ENCODE data around the gene UGT1A10. TPM values are rescaled to one million over a fixed set of nuclear protein-coding genes. Genes with fewer than 3 reads are reported as not detected.
"Not testable (repeated sequence)": the region's sequence is repeated elsewhere in the genome, so short reads cannot be mapped to it uniquely, and the experiment has no call there.

UGT1A10 gene
- not detected for total RNA-seq

GRCh38 chr2:233636306-233636705 lies at the start of gene UGT1A10:
Gene UGT1A10 (plus strand): TSS chr2:233636448. CDS start chr2:233636523, 75 bp downstream.
- H3K9me3 Mint-ChIP-seq; H3K4me3 Mint-ChIP-seq; H3K36me3 Mint-ChIP-seq (ENCODE audit: insufficient read depth in 2 of 2); DNase-seq; H3K4me1 Mint-ChIP-seq (ENCODE audit: low read depth); H3K27ac Mint-ChIP-seq; ATAC-seq (replicated peaks in 1 of 2): not testable (repeated sequence)
- H3K27me3 Mint-ChIP-seq (ENCODE audit: low read depth): peaks cover 21% of the 10 kb centered on the region

GRCh38 chr2:233588400-233588799 lies 47.8 kb upstream of the UGT1A10 start:
- Mint-ChIP-seq H3K27ac (no peak overlapping the region), H3K4me1 (ENCODE audit: low read depth) (peaks cover 3% of the 10 kb centered on the region), H3K27me3 (ENCODE audit: low read depth) (peaks cover 25% of the 10 kb centered on the region), H3K36me3 (ENCODE audit: insufficient read depth in 2 of 2) (peaks cover 0 to 1% of the 10 kb centered on the region in 2 donors), H3K4me3 (no peak overlapping the region), H3K9me3 (no peaks in the 10 kb centered on the region)
- DNase-seq (no peak), ATAC-seq (replicated peaks in 1 of 2) (no peak)

GRCh38 chr2:233592706-233593105 lies 43.5 kb upstream of the UGT1A10 start:
- H3K4me3 Mint-ChIP-seq; H3K9me3 Mint-ChIP-seq; H3K27ac Mint-ChIP-seq; ATAC-seq (replicated peaks in 1 of 2); H3K4me1 Mint-ChIP-seq (ENCODE audit: low read depth); DNase-seq; H3K36me3 Mint-ChIP-seq (ENCODE audit: insufficient read depth in 2 of 2): not testable (repeated sequence)
- H3K27me3 Mint-ChIP-seq (ENCODE audit: low read depth): peaks cover 20% of the 10 kb centered on the region

- H3K4me1 Mint-ChIP-seq (ENCODE audit: low read depth): peaks cover 3% of the 10 kb centered on the region
These were observed 43.0 kb upstream of the UGT1A10 start for GRCh38 chr2:233593201-233593600.

GRCh38 chr2:233597522-233597921 lies 38.7 kb upstream of the UGT1A10 start:
- Mint-ChIP-seq H3K9me3 (no peaks in the 10 kb centered on the region), H3K27me3 (ENCODE audit: low read depth) (peaks cover 22% of the 10 kb centered on the region), H3K36me3 (ENCODE audit: insufficient read depth in 2 of 2) (no peaks in the 10 kb centered on the region), H3K27ac (no peak overlapping the region), H3K4me3 (no peak overlapping the region), H3K4me1 (ENCODE audit: low read depth) (peaks cover 3% of the 10 kb centered on the region)
- DNase-seq: no peak
- no peak for ATAC-seq (replicated peaks in 1 of 2)

More at GRCh38 chr2:233593201-233593600, 43.0 kb upstream of the UGT1A10 start:
- no peak overlapping the region for H3K27ac Mint-ChIP-seq
- DNase-seq: no peak
- no peak for ATAC-seq (replicated peaks in 1 of 2)
- H3K36me3 Mint-ChIP-seq (ENCODE audit: insufficient read depth in 2 of 2): no peaks in the 10 kb centered on the region
- H3K9me3 Mint-ChIP-seq: no peaks in the 10 kb centered on the region
- H3K4me3 Mint-ChIP-seq: no peak overlapping the region
- peaks cover 19% of the 10 kb centered on the region for H3K27me3 Mint-ChIP-seq (ENCODE audit: low read depth)

GRCh38 chr2:233598952-233599351 lies 37.3 kb upstream of the UGT1A10 start:
- no peak for DNase-seq
- Mint-ChIP-seq H3K4me3 (no peak overlapping the region), H3K36me3 (ENCODE audit: insufficient read depth in 2 of 2) (peaks cover 0 to 2% of the 10 kb centered on the region in 2 donors), H3K27me3 (ENCODE audit: low read depth) (peaks cover 19% of the 10 kb centered on the region), H3K4me1 (ENCODE audit: low read depth) (no peaks in the 10 kb centered on the region), H3K9me3 (no peaks in the 10 kb centered on the region), H3K27ac (no peak overlapping the region)
- ATAC-seq (replicated peaks in 1 of 2): no peak

GRCh38 chr2:233600386-233600785 lies 35.9 kb upstream of the UGT1A10 start:
- Mint-ChIP-seq H3K4me1 (ENCODE audit: low read depth) (no peaks in the 10 kb centered on the region), H3K36me3 (ENCODE audit: insufficient read depth in 2 of 2) (peaks cover 0 to 2% of the 10 kb centered on the region in 2 donors), H3K27ac (no peak overlapping the region), H3K4me3 (no peak overlapping the region), H3K27me3 (ENCODE audit: low read depth) (peaks cover 11% of the 10 kb centered on the region), H3K9me3 (no peaks in the 10 kb centered on the region)
- DNase-seq (no peak), ATAC-seq (replicated peaks in 1 of 2) (no peak)

GRCh38 chr2:233602076-233602475 lies 34.2 kb upstream of the UGT1A10 start:
- no peak for DNase-seq
- Mint-ChIP-seq H3K9me3 (no peaks in the 10 kb centered on the region), H3K27me3 (ENCODE audit: low read depth) (peaks cover 11% of the 10 kb centered on the region), H3K36me3 (ENCODE audit: insufficient read depth in 2 of 2) (peaks cover 0 to 2% of the 10 kb centered on the region in 2 donors), H3K4me1 (ENCODE audit: low read depth) (no peaks in the 10 kb centered on the region), H3K4me3 (no peak overlapping the region), H3K27ac (no peak overlapping the region)
- ATAC-seq (replicated peaks in 1 of 2): no peak

- peaks cover 11% of the 10 kb centered on the region for H3K27me3 Mint-ChIP-seq (ENCODE audit: low read depth)
- peaks cover 0 to 2% of the 10 kb centered on the region in 2 donors for H3K36me3 Mint-ChIP-seq (ENCODE audit: insufficient read depth in 2 of 2)
- H3K9me3 Mint-ChIP-seq: no peaks in the 10 kb centered on the region
- H3K27ac Mint-ChIP-seq: no peak overlapping the region
- ATAC-seq (replicated peaks in 1 of 2) (no peak), DNase-seq (no peak)
- no peaks in the 10 kb centered on the region for H3K4me1 Mint-ChIP-seq (ENCODE audit: low read depth)
- no peak overlapping the region for H3K4me3 Mint-ChIP-seq
These were observed 32.7 kb upstream of the UGT1A10 start for GRCh38 chr2:233603520-233603919.

GRCh38 chr2:233604826-233605225 lies 31.4 kb upstream of the UGT1A10 start:
- no peaks in the 10 kb centered on the region for H3K4me1 Mint-ChIP-seq (ENCODE audit: low read depth)
- peaks cover 0 to 2% of the 10 kb centered on the region in 2 donors for H3K36me3 Mint-ChIP-seq (ENCODE audit: insufficient read depth in 2 of 2)
- DNase-seq (no peak), ATAC-seq (replicated peaks in 1 of 2) (no peak)
- no peak overlapping the region for H3K27ac Mint-ChIP-seq
- H3K4me3 Mint-ChIP-seq: no peak overlapping the region
- H3K9me3 Mint-ChIP-seq: no peaks in the 10 kb centered on the region
- H3K27me3 Mint-ChIP-seq (ENCODE audit: low read depth): peaks cover 11% of the 10 kb centered on the region

GRCh38 chr2:233605680-233606079 lies 30.6 kb upstream of the UGT1A10 start:
- H3K4me1 Mint-ChIP-seq (ENCODE audit: low read depth): no peaks in the 10 kb centered on the region
- DNase-seq: no peak
- no peak overlapping the region for H3K4me3 Mint-ChIP-seq
- ATAC-seq (replicated peaks in 1 of 2): no peak
- peaks cover 0 to 2% of the 10 kb centered on the region in 2 donors for H3K36me3 Mint-ChIP-seq (ENCODE audit: insufficient read depth in 2 of 2)
- H3K9me3 Mint-ChIP-seq: peaks cover 0 to under 1% of the 10 kb centered on the region in 2 donors
- no peak overlapping the region for H3K27ac Mint-ChIP-seq
- H3K27me3 Mint-ChIP-seq (ENCODE audit: low read depth): peaks cover 3% of the 10 kb centered on the region

- Mint-ChIP-seq H3K4me1 (ENCODE audit: low read depth) (no peaks in the 10 kb centered on the region), H3K36me3 (ENCODE audit: insufficient read depth in 2 of 2) (peaks cover 5% of the 10 kb centered on the region in 2 donors), H3K4me3 (no peak overlapping the region)
These were observed 25.0 kb upstream of the UGT1A10 start for GRCh38 chr2:233611284-233611683.

GRCh38 chr2:233617476-233617875 lies 18.8 kb upstream of the UGT1A10 start, which contains the start of gene UGT1A8:
Gene UGT1A8 (plus strand): TSS chr2:233617633. CDS start chr2:233617708, 75 bp downstream.
- H3K4me3 Mint-ChIP-seq; ATAC-seq (replicated peaks in 1 of 2); H3K9me3 Mint-ChIP-seq; H3K4me1 Mint-ChIP-seq (ENCODE audit: low read depth); H3K36me3 Mint-ChIP-seq (ENCODE audit: insufficient read depth in 2 of 2); DNase-seq; H3K27ac Mint-ChIP-seq: not testable (repeated sequence)
- peaks cover 29% of the 10 kb centered on the region for H3K27me3 Mint-ChIP-seq (ENCODE audit: low read depth)

More at GRCh38 chr2:233611284-233611683, 25.0 kb upstream of the UGT1A10 start:
- Mint-ChIP-seq H3K27ac (no peak overlapping the region), H3K27me3 (ENCODE audit: low read depth) (peaks cover 25% of the 10 kb centered on the region), H3K9me3 (peaks cover 8 to 9% of the 10 kb centered on the region in 2 donors)
- DNase-seq (no peak), ATAC-seq (replicated peaks in 1 of 2) (no peak)

- H3K9me3 Mint-ChIP-seq: no peaks in the 10 kb centered on the region
- peaks cover 10% of the 10 kb centered on the region for H3K27me3 Mint-ChIP-seq (ENCODE audit: low read depth)
- H3K4me3 Mint-ChIP-seq: no peak overlapping the region
- no peaks in the 10 kb centered on the region for H3K4me1 Mint-ChIP-seq (ENCODE audit: low read depth)
- no peak for DNase-seq
- H3K36me3 Mint-ChIP-seq (ENCODE audit: insufficient read depth in 2 of 2): peaks cover 0 to 2% of the 10 kb centered on the region in 2 donors
- H3K27ac Mint-ChIP-seq: no peak overlapping the region
- no peak for ATAC-seq (replicated peaks in 1 of 2)
These were observed 16.0 kb upstream of the UGT1A10 start for GRCh38 chr2:233620204-233620603.

All from activated T-cell treated with anti-CD3 and anti-CD28 coated beads, Interleukin-2, amount 50 U/mL, for 72 hours (primary cell).